ENCODE measurements around the gene CHD8.
"Not testable (repeated sequence)": the region's sequence is repeated elsewhere in the genome, so short reads cannot be mapped to it uniquely, and the experiment has no call there.

CHD8 gene

GRCh38 chr14:21436567-21437062, 19.3 kb downstream of the CHD8 start:
- DNase-seq (ENCODE audit: low spot score) = peak; percentile 11

GRCh38 chr14:21431126-21431525, 24.8 kb downstream of the CHD8 start:
- no peak for DNase-seq (ENCODE audit: low spot score)

- DNase-seq (ENCODE audit: low spot score) = no peak
Measured at GRCh38 chr14:21428930-21429329, 27.0 kb downstream of the CHD8 start.

- DNase-seq (ENCODE audit: low spot score) = no peak
Measured at GRCh38 chr14:21426692-21427091, 29.2 kb downstream of the CHD8 start.

- no peak for DNase-seq (ENCODE audit: low spot score)
Measured at GRCh38 chr14:21419528-21419927, 36.4 kb downstream of the CHD8 start.

- DNase-seq (ENCODE audit: low spot score) = no peak
Measured at GRCh38 chr14:21415329-21415728, 40.6 kb downstream of the CHD8 start.

GRCh38 chr14:21414137-21414631, 41.7 kb downstream of the CHD8 start:
- DNase-seq (ENCODE audit: low spot score) = no peak

- DNase-seq (ENCODE audit: low spot score) = no peak
Measured at GRCh38 chr14:21408147-21408546, 47.8 kb downstream of the CHD8 start.

GRCh38 chr14:21406213-21406612, 49.7 kb downstream of the CHD8 start:
- DNase-seq (ENCODE audit: low spot score) = no peak

GRCh38 chr14:21405097-21405496, 50.8 kb downstream of the CHD8 start:
- DNase-seq (ENCODE audit: low spot score) = no peak

- peak; percentile 6 for DNase-seq (ENCODE audit: low spot score)
Measured at GRCh38 chr14:21399311-21399870, 56.5 kb downstream of the CHD8 start.

GRCh38 chr14:21398901-21399300, 57.0 kb downstream of the CHD8 start:
- no peak for DNase-seq (ENCODE audit: low spot score)

GRCh38 chr14:21395450-21395849, 60.5 kb downstream of the CHD8 start:
- no peak for DNase-seq (ENCODE audit: low spot score)

- DNase-seq (ENCODE audit: low spot score) = peak; percentile 10
Measured at GRCh38 chr14:21385188-21385904, 70.6 kb downstream of the CHD8 start.

- DNase-seq (ENCODE audit: low spot score) = no peak
Measured at GRCh38 chr14:21384494-21384851, 71.5 kb downstream of the CHD8 start.

GRCh38 chr14:21383848-21384493, 72.0 kb downstream of the CHD8 start, which contains the start of gene SUPT16H:
Gene SUPT16H, minus strand, starts transcription at chr14:21384019. Its CDS starts 92 bp downstream, at chr14:21383927.
- DNase-seq (ENCODE audit: low spot score) = peak; percentile 94

- DNase-seq (ENCODE audit: low spot score) = peak; percentile 7
Measured at GRCh38 chr14:21382886-21383847, 72.8 kb downstream of the CHD8 start.

GRCh38 chr14:21382095-21382494, 73.8 kb downstream of the CHD8 start:
- no peak for DNase-seq (ENCODE audit: low spot score)

- DNase-seq (ENCODE audit: low spot score) = no peak
Measured at GRCh38 chr14:21379338-21379737, 76.6 kb downstream of the CHD8 start.

GRCh38 chr14:21373980-21374379, 81.9 kb downstream of the CHD8 start:
- no peak for DNase-seq (ENCODE audit: low spot score)

GRCh38 chr14:21372814-21373213, 83.1 kb downstream of the CHD8 start:
- not testable (repeated sequence) for DNase-seq (ENCODE audit: low spot score)
